NT2/D1 (cell line): ENCODE measurements around the gene SNX27.

Source experiments
- SUZ12 ChIP-seq: IDR thresholded peaks from 2 replicates; pipeline ENCODE4 v1.6.1; 2011; ENCODE audit not compliant: insufficient read length, insufficient read depth; ENCODE audit errors: extremely low read depth
- YY1 ChIP-seq: IDR thresholded peaks from 2 replicates; pipeline ENCODE4 v1.6.1; 2011; ENCODE audit not compliant: insufficient read length, insufficient read depth
- ZNF274 ChIP-seq: IDR thresholded peaks from 2 replicates; pipeline ENCODE4 v1.6.1; 2011; ENCODE audit warnings: mild to moderate bottlenecking, low read depth, low read length

DNA sequence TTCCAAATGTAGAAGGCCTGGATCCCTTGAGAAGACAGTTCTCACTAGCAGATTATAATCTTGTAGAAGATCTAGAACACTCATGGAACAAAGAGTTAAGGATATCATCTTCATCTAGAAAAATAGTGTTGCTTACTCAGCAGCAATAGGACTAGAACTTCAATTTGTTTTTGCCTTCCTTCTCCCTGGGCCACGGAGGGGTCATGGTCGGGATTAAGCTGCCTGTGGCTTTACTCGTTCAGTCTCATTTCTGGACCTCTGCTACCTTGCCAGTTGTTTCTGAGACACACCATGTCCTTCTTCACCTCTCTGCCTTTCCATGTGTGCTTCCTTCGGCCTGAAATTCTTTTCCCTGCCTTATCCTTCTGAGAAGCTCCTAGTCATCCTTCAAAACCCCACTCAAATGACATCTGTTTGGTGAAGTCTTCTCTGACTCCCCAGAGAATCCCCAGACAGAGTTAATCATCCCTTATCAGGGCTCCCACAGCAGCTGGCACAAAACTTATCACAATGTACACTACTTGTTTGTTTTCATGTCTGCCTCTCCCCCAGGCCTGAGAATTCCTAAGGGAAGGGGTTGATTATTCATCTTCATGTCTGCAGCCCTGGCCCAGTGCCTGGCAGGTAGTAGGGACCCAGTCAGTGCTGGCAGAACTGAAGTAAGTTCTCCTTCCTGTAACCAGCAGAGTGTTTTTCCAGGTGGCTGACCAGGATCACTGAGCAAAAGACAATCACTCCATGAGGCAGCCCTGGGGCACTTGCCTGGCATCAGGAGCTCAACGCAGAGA is 15.5 kb upstream of the SNX27 start:
- TF ChIP-seq SUZ12, result no peak
- no peak for TF ChIP-seq YY1
- TF ChIP-seq ZNF274, result no peak
